GM21723 (cell line): ENCODE data around the gene MMP15.

Experiments used
- ATAC-seq: cut with Tn5 transposase; IDR thresholded peaks from one replicate; pipeline ENCODE4 v1.9.1; 2021; ENCODE audit warnings: mild to moderate bottlenecking, moderate library complexity; ENCODE audit not compliant: unreplicated experiment

Gene MMP15

GRCh38 chr16:58034128-58034685 is 8.7 kb downstream of the MMP15 start:
- no peak for ATAC-seq

- ATAC-seq = no peak
Observed at GRCh38 chr16:58034774-58035173, 9.2 kb downstream of the MMP15 start.

GRCh38 chr16:58035356-58036170 is 10.0 kb downstream of the MMP15 start:
- ATAC-seq = no peak

GRCh38 chr16:58036943-58037342 is 11.4 kb downstream of the MMP15 start:
- ATAC-seq = no peak

- no peak for ATAC-seq
Observed at GRCh38 chr16:58037365-58038057, 12.0 kb downstream of the MMP15 start.

GRCh38 chr16:58038219-58038641 is 12.7 kb downstream of the MMP15 start:
- no peak for ATAC-seq

GRCh38 chr16:58039829-58040495 is 14.4 kb downstream of the MMP15 start:
- ATAC-seq = no peak

GRCh38 chr16:58040496-58040846 is 14.9 kb downstream of the MMP15 start:
- ATAC-seq = no peak

- ATAC-seq = no peak
Observed at GRCh38 chr16:58040945-58041627, 15.5 kb downstream of the MMP15 start.

- no peak for ATAC-seq
Observed at GRCh38 chr16:58041628-58041955, 16.0 kb downstream of the MMP15 start.

- ATAC-seq = no peak
Observed at GRCh38 chr16:58042001-58042885, 16.7 kb downstream of the MMP15 start.

- ATAC-seq = no peak
Observed at GRCh38 chr16:58042886-58043515, 17.4 kb downstream of the MMP15 start.

GRCh38 chr16:58043571-58044155 is 18.1 kb downstream of the MMP15 start:
- ATAC-seq = no peak

- no peak for ATAC-seq
Observed at GRCh38 chr16:58044266-58045019, 18.9 kb downstream of the MMP15 start.

GRCh38 chr16:58045096-58045495 is 19.5 kb downstream of the MMP15 start:
- ATAC-seq = no peak

- no peak for ATAC-seq
Observed at GRCh38 chr16:58046054-58046881, 20.7 kb downstream of the MMP15 start.

GRCh38 chr16:58046936-58047335 is 21.4 kb downstream of the MMP15 start:
- ATAC-seq = no peak
